KOPT-K1 (cell line): ENCODE data around the gene GOLM1.

ENCODE experiments used
- H3K27ac ChIP-seq: fragments of 200-600 bp; sonication (generic); 2 replicates; pipeline ENCODE4 v1.5.1; 2016; ENCODE audit warnings: antibody characterized with exemption, mild to moderate bottlenecking, low read depth, low read length; ENCODE audit not compliant: poor library complexity, severe bottlenecking
- H3K36me3 ChIP-seq: fragments of 200-600 bp; sonication (generic); 2 replicates; pipeline ENCODE4 v1.5.1; 2017; ENCODE audit warnings: antibody characterized with exemption, mild to moderate bottlenecking, low read length, moderate library complexity; ENCODE audit not compliant: insufficient read depth
- H3K9me3 ChIP-seq: fragments of 200-600 bp; sonication (generic); 2 replicates; pipeline ENCODE4 v1.5.1; 2017; ENCODE audit warnings: antibody characterized with exemption, low read length, mild to moderate bottlenecking; ENCODE audit not compliant: insufficient read depth, poor library complexity, severe bottlenecking

Gene GOLM1

GRCh38 chr9:86102626-86103025 is 3.3 kb upstream of the GOLM1 start:
- Histone ChIP-seq H3K27ac (no peak overlapping the region), H3K36me3 (no peaks in the 10 kb centered on the region), H3K9me3 (no peaks in the 10 kb centered on the region)

GRCh38 chr9:86099701-86100364 is 475 bp upstream of the GOLM1 start:
- Histone ChIP-seq H3K9me3 (no peaks in the 10 kb centered on the region), H3K36me3 (no peaks in the 10 kb centered on the region), H3K27ac (no peak overlapping the region)

DNA sequence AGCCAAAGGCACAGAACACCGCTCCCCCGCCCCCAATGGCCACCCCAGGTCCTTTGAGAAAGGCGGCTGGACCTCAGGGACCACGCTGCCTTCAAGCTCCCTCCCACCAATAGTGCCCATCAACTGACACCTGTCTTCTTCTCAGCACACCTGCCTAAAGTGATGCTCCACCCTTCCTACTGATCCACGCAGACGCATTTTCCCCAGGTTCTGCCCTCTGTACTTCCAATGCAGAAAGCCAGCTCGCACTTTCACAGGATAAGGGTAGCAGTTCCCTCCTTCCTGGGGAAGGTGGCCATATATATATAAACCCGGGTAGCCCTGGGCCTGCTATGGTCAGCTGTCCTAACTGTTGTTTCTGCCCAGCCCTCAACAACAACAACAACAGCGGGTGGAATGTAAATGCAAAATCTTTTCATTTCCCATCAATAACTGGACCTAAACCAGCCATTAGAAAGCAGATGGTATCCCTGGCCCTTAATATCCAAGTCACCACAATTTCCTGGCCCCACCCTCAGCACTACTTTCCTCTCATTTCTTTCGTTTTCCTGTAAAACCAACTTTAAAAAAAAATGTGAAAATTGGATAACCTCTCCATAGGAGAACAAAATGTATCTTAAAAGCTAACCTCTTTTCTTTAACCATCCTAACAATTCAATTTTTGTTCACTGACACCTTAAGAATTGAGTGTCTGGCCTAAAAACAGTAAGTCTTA is 1.7 kb downstream of the GOLM1 start:
- no peaks in the 10 kb centered on the region for H3K9me3 ChIP-seq
- no peak overlapping the region for H3K27ac ChIP-seq
- H3K36me3 ChIP-seq: no peaks in the 10 kb centered on the region

- Histone ChIP-seq H3K9me3 (no peaks in the 10 kb centered on the region), H3K36me3 (no peaks in the 10 kb centered on the region), H3K27ac (no peak overlapping the region)
Measured at GRCh38 chr9:86096386-86096785, 3.0 kb downstream of the GOLM1 start.

DNA sequence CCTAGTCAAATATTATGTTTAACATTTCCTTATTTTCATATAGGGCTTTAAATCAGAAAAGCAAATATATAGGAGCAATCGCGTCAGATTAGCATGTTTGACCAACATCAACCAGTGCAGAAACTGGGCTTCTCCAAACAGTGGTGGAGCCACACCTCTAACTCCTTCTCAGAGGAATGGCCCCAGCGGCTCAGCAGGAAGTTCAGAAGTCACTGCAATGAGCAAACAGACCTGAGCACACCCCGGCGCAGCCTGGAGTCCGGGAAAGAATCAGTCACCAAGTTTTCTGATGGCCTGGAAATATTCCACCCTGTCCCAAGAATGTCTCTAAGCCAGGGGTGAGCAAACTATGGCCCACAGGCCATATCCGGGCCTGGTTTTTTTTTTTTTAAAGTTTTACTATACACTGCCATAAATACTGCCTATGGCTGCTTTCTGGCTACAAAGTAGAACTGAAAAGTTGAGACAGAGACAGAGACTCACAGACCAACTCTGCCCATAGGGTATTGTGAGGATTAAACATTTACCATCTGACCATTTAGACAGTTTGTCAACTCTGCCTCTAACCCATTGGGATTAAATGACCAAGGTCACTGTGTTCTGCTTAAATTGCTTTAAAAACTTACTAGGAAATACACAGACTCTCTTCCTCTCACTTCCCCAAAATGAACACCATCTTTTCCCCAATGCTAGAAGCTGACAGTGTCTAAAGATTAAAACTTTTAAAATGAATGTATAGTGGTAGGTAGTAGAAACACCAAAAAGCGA is 5.4 kb downstream of the GOLM1 start:
- H3K27ac ChIP-seq: no peak overlapping the region
- H3K9me3 ChIP-seq: no peaks in the 10 kb centered on the region
- no peaks in the 10 kb centered on the region for H3K36me3 ChIP-seq

DNA sequence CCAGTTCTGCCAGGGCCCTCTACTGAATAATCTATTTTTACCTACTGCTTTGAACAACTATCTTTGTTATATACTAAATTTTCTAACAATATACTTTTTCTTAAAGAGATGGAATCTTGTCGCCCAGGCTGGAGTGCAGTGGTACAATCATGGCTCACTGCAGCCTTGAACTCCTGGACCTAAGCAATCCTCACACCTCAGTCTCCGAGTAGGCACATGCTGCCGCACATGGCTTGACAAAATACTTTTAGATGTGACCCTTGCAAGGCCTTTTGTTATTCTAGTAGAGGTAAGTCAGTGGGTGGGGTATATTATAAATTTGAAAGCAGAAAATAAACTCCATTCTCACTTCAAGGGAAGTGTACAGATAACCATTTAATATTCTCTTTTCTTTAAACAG is 7.9 kb downstream of the GOLM1 start:
- H3K9me3 ChIP-seq: no peaks in the 10 kb centered on the region

DNA sequence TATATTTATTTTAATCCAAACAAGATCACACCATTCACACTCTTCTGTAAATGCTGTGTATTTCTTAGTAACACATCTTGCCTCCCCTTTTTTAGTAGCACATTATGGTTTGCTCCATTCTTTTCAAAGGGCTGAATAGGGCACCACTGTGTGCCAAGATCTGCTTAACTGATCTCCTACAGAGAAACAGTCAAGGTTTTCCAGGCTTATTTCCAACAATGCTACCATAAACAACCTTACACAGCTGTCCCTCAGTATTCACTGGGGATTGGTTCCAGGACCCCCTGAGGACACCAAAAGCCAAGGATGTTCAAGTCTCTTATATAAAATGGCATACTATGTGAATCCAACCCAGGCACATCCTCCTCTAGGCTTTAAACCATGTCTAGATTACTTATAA is 16.5 kb downstream of the GOLM1 start:
- H3K9me3 ChIP-seq: no peaks in the 10 kb centered on the region
- no peaks in the 10 kb centered on the region for H3K36me3 ChIP-seq
- H3K27ac ChIP-seq: no peak overlapping the region

More for the DNA sequence above, 7.9 kb downstream of the GOLM1 start:
- Histone ChIP-seq H3K36me3 (no peaks in the 10 kb centered on the region), H3K27ac (no peak overlapping the region)

DNA sequence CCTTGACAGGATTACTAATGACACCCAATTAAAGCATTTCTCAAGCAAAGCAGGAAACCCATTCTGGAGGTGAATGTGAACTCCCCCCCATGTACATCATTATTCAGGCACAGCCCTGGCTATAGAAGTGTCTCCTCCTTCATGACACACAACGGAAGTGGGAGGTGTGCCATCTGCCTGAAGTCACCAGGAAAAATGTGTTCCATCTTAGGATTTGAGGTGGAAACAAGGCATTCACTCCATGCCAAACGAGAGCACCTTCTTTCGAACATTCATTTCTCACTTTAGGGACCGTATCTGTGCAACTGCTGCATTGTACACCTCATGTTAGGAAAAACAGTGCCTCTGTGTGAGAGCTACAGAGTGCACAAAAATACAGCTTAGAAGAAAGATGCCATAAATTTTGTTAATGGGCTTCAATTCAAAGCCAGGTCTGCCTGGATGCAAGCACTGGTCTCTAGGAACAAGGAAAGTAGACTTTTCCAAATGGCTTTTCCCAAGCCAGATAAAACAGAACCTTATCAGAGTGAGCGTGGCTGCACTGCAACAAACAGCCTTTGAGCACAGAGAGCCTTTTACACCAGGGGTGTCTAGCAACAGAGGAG is 19.4 kb downstream of the GOLM1 start:
- Histone ChIP-seq H3K27ac (no peak overlapping the region), H3K9me3 (no peaks in the 10 kb centered on the region)

DNA sequence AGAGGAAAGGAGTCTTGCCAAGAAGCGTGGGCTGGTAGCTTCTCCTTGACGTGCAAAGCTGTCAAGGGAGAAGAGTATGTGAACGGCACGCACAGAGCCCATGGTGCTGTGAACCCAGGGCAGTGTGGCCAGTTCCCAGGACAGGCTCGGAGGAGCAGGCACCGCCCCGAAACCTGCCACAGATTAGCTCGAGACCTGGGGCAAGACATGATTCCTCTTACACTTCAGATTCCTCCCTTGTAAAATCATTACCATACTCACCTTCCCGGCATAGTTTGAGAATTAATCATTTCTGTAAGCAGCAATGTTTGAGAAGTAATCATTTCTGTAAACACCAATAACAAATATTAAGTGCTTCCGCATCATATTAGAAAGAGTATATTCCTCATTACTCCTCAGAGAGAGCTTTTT is 19.9 kb downstream of the GOLM1 start:
- no peak overlapping the region for H3K27ac ChIP-seq
- H3K36me3 ChIP-seq: no peaks in the 10 kb centered on the region
- no peaks in the 10 kb centered on the region for H3K9me3 ChIP-seq

More for the DNA sequence above, 19.4 kb downstream of the GOLM1 start:
- no peaks in the 10 kb centered on the region for H3K36me3 ChIP-seq

DNA sequence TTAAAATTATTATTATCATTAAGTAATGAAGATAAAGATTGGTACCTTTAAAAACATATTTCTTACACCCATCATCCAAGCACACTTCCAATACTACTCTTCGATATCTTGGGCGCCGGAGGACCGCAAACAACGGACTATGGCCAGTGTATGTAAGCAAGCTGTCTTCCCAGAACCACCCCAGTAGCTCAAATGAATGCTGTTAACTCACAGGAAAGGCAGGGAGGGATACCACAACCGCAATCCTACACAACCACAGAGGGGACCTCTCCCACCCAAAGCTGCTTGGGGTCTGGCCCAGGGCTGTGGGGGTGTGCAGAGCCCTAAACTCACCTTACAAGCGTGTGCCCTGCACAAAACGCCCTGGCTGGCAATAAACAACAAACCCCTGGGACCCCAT is 20.6 kb downstream of the GOLM1 start:
- no peak overlapping the region for H3K27ac ChIP-seq
- no peaks in the 10 kb centered on the region for H3K9me3 ChIP-seq
- H3K36me3 ChIP-seq: no peaks in the 10 kb centered on the region

DNA sequence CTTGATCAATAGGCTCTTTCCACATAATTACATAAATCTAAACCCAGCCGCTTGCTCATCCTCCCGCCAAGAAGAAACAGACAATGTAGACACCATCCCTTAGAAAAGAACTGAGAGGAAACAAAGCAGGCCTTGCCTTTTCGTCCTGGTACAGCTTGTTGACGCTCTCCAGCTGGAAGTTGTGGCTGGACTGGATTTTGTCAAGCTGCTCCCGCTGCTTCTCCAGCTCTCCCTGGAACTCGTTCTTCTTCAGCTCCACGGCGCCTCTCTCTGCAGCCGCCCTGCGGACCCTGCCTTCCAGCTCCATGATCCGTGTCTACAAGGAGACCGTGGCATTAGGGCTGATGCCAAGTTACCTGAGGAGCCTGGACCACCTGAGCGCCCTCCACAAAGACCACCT is 22.1 kb downstream of the GOLM1 start:
- Histone ChIP-seq H3K9me3 (no peaks in the 10 kb centered on the region), H3K27ac (no peak overlapping the region), H3K36me3 (no peaks in the 10 kb centered on the region)

DNA sequence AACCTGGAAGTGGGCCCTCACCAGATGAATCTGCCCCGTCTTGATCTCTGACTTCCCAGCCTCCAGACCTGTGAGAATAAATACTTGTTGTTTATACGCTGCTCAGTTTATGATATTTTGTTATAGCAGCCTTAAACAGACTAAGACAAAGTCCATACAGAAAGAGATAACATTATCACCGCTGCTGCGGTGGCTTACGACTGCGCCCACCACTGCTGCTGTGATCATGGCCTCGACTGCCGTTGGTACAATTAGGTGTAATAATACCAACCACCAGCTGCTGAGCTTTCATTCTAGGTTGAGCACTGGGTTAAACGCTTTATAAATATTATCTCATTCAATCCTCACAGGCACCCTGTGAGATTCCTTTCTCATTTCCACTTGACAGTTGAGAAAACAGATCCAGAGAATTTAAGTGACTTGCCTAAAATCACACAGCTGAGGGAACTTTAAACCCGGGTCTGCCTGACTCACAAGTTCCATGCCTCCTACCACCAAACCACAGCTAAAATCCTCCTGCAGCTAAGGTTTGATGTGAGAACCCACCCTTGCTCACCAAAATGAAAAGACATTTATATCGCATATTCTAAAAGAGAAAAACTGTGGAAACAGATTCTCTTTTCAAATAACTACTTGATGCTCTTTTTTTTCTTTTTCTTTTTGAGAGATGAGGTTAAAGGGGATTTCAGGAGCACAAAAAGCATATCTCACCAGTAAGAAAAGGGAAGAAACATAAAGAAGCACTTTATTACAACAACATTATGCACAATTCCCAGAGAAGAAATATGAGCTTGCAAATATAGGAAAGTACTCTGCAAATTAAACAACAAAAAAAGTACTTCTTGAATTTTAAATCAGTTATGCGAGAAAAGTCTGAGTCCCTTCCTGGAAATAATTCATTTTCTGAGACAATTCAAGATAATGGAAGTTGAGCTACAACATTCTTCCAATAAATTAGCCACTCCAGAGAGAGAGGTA is 23.9 kb downstream of the GOLM1 start:
- Histone ChIP-seq H3K9me3 (no peaks in the 10 kb centered on the region), H3K36me3 (no peaks in the 10 kb centered on the region), H3K27ac (no peak overlapping the region)

GRCh38 chr9:86073839-86074238 is 25.5 kb downstream of the GOLM1 start:
- Histone ChIP-seq H3K36me3 (no peaks in the 10 kb centered on the region), H3K9me3 (no peaks in the 10 kb centered on the region), H3K27ac (no peak overlapping the region)

DNA sequence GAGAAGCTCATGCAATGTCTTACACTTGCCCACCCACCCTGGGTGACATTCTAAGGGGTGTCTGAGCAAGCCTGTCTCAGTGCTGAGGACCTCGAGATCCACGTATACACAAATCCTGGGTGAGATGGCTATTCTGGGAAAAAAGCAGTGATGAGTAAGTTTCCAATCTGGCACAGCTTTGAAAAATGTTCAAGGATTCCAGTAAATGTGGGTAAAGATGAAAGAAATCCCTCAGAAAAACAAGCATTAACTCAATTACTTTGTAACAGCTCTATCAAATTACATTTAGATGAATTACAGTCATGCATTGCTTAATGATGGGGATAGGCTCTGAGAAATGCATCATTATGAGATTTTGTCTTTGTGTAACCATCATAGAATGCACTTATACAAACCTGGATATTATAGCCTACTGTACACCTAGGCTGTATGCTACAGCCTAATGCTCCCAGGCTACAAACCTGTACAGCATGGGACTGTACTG is 26.9 kb downstream of the GOLM1 start:
- Histone ChIP-seq H3K9me3 (no peaks in the 10 kb centered on the region), H3K36me3 (no peaks in the 10 kb centered on the region), H3K27ac (no peak overlapping the region)
